Lung microvascular endothelial cell (primary cell): ENCODE results near the gene HMGN2. TPM values are rescaled to one million over a fixed set of nuclear protein-coding genes. Genes with fewer than 3 reads are reported as not detected.
A peak's percentile ranks its signal among the peaks of the same experiment; 100 is the strongest.
"Not testable (repeated sequence)": the region's sequence is repeated elsewhere in the genome, so short reads cannot be mapped to it uniquely, and the experiment has no call there.

Experiments
- DNase-seq, 2 donors: peaks; one replicate each; pipeline versions ENCODE4 v3.0.0 to v3.0.0-alpha.2; 2010; ENCODE audit warnings: low read depth in 2 of 2
- total RNA-seq: library from RNA; depleted of rRNA; stranded (reverse); fragments of >200 nt; gene quantifications from 2 replicates; pipeline ENCODE4 v1.2.1, GENCODE V29; 2014

The HMGN2 gene
- total RNA-seq, 1 donor from 2014 or later = 70.4 TPM

- no peak for DNase-seq
Measured at GRCh38 chr1:26477446-26478152, 5.4 kb downstream of the HMGN2 start.

GRCh38 chr1:26478159-26478558 lies 5.9 kb downstream of the HMGN2 start:
- no peak for DNase-seq

- no peak for DNase-seq
Measured at GRCh38 chr1:26478988-26479387, 6.7 kb downstream of the HMGN2 start.

- DNase-seq = no peak
Measured at GRCh38 chr1:26482921-26483320, 10.7 kb downstream of the HMGN2 start.

GRCh38 chr1:26483980-26484379 lies 11.7 kb downstream of the HMGN2 start:
- DNase-seq = no peak

GRCh38 chr1:26490155-26490554 lies 17.9 kb downstream of the HMGN2 start:
- no peak for DNase-seq

GRCh38 chr1:26493267-26493666 lies 21.0 kb downstream of the HMGN2 start:
- no peak for DNase-seq

- no peak for DNase-seq
Measured at GRCh38 chr1:26493938-26494337, 21.7 kb downstream of the HMGN2 start.

GRCh38 chr1:26496861-26497260 lies 24.6 kb downstream of the HMGN2 start:
- DNase-seq = no peak

- no peak for DNase-seq
Measured at GRCh38 chr1:26498894-26499293, 26.7 kb downstream of the HMGN2 start.

- peak; percentile 70 to 83 for DNase-seq
Measured at GRCh38 chr1:26500488-26501175, 28.4 kb downstream of the HMGN2 start.

- not testable (repeated sequence) for DNase-seq
Measured at GRCh38 chr1:26510711-26511110, 38.5 kb downstream of the HMGN2 start.

GRCh38 chr1:26515836-26516235 lies 43.6 kb downstream of the HMGN2 start:
- DNase-seq = not testable (repeated sequence)

GRCh38 chr1:26516987-26517765 lies 44.9 kb downstream of the HMGN2 start:
- no peak for DNase-seq

GRCh38 chr1:26517766-26518049 lies 45.5 kb downstream of the HMGN2 start:
- DNase-seq = no peak

GRCh38 chr1:26518355-26518754 lies 46.1 kb downstream of the HMGN2 start:
- no peak for DNase-seq

- DNase-seq = no peak
Measured at GRCh38 chr1:26520339-26520738, 48.1 kb downstream of the HMGN2 start.

- no peak for DNase-seq
Measured at GRCh38 chr1:26521669-26522030, 49.4 kb downstream of the HMGN2 start.

GRCh38 chr1:26522073-26522472 lies 49.8 kb downstream of the HMGN2 start:
- DNase-seq = no peak

GRCh38 chr1:26524181-26524580 lies 51.9 kb downstream of the HMGN2 start:
- no peak for DNase-seq
